Aorta (tissue), 5 donors: ENCODE results near the gene FMNL2. TPM values are rescaled to one million over a fixed set of nuclear protein-coding genes. Genes with fewer than 3 reads are reported as not detected.
A peak's percentile ranks its signal among the peaks of the same experiment; 100 is the strongest.

ENCODE experiments used
- ATAC-seq: fragments of 200-7000 bp; cut with Tn5 transposase; one replicate; pipeline ENCODE4 v1.9.1; 2022; ENCODE audit warnings: moderate library complexity; ENCODE audit not compliant: low FRiP score
- DNase-seq, 2 donors: peaks; one replicate each; pipeline ENCODE4 v3.0.0-alpha.2; 2020
- H3K27ac ChIP-seq, 2 donors: one replicate each; pipeline ENCODE4 v1.5.1; 2013; ENCODE audit warnings: low read length in 2 of 2, mild to moderate bottlenecking in 2 of 2, moderate library complexity in 2 of 2, control low read depth in 1 of 2, inconsistent platforms in 1 of 2, low read depth in 1 of 2
- H3K27me3 ChIP-seq, 2 donors: one replicate each; pipeline ENCODE4 v1.6.1; 2013; ENCODE audit warnings: control low read depth in 1 of 2, low read length in 1 of 2, mild to moderate bottlenecking in 1 of 2, moderate library complexity in 1 of 2; ENCODE audit not compliant: insufficient read depth in 2 of 2, control insufficient read depth in 1 of 2
- H3K36me3 ChIP-seq, 2 donors: one replicate each; pipeline ENCODE4 v1.6.1; 2013; ENCODE audit warnings: control low read depth in 1 of 2, low read length in 1 of 2, mild to moderate bottlenecking in 1 of 2; ENCODE audit not compliant: insufficient read depth in 2 of 2, control insufficient read depth in 1 of 2
- H3K4me1 ChIP-seq, 2 donors: one replicate each; pipeline ENCODE4 v1.6.1; 2013; ENCODE audit warnings: low read length in 2 of 2, control low read depth in 1 of 2, mild to moderate bottlenecking in 1 of 2, moderate library complexity in 1 of 2; ENCODE audit not compliant: insufficient read depth in 2 of 2, control insufficient read depth in 1 of 2
- H3K4me3 ChIP-seq, 2 donors: one replicate each; pipeline ENCODE4 v1.5.1; 2013; ENCODE audit warnings: low read length in 2 of 2, control low read depth in 1 of 2, mild to moderate bottlenecking in 1 of 2
- H3K9me3 ChIP-seq: one replicate; pipeline ENCODE4 v1.6.1; 2013; ENCODE audit warnings: mild to moderate bottlenecking, low read length; ENCODE audit not compliant: control insufficient read depth
- WGBS, 2 donors: extraction: QIAGEN DNeasy Blood & Tissue Kit; methylation state at CpG; one replicate each; pipeline ENCODE4 v1.1.7; 2013; 5-methylcytosine and 5-hydroxymethylcytosine counted together
- intact Hi-C, 2 donors: fragments of 100-400 bp; cut with DNase I; formaldehyde crosslinking; loops; one replicate each; pipeline versions ENCODE4 v1.14.2 to v1.15.0; 2022
- polyA plus RNA-seq, 2 donors: library from polyadenylated mRNA; stranded (reverse); fragments of 200-250 nt; gene quantifications; one replicate each; pipeline ENCODE4 v1.2.3, GENCODE V29; 2013
- total RNA-seq, 2 donors: library from RNA; stranded (reverse); fragmentation: NEBNext Ultra II Directional; extraction: Animal tissue kit (Norgen Biotek cat#: 25700); gene quantifications; one replicate each; pipeline ENCODE4 v1.2.1, GENCODE V29; 2021
- donor health status: healthy with polysubstance abuse.
- donor health status: Bipolar disorder and iron deficiency.
- donor health status: DM: no; HTN: no; CAD: no.
- donor health status: DM: no; HTN: no; CAD: no.
- donor health status: DM: yes; HTN: yes; CAD: no.

FMNL2 gene
- total and polyA plus RNA-seq, 4 donors = 10.7 to 55.1 (median 33.7) TPM

DNA sequence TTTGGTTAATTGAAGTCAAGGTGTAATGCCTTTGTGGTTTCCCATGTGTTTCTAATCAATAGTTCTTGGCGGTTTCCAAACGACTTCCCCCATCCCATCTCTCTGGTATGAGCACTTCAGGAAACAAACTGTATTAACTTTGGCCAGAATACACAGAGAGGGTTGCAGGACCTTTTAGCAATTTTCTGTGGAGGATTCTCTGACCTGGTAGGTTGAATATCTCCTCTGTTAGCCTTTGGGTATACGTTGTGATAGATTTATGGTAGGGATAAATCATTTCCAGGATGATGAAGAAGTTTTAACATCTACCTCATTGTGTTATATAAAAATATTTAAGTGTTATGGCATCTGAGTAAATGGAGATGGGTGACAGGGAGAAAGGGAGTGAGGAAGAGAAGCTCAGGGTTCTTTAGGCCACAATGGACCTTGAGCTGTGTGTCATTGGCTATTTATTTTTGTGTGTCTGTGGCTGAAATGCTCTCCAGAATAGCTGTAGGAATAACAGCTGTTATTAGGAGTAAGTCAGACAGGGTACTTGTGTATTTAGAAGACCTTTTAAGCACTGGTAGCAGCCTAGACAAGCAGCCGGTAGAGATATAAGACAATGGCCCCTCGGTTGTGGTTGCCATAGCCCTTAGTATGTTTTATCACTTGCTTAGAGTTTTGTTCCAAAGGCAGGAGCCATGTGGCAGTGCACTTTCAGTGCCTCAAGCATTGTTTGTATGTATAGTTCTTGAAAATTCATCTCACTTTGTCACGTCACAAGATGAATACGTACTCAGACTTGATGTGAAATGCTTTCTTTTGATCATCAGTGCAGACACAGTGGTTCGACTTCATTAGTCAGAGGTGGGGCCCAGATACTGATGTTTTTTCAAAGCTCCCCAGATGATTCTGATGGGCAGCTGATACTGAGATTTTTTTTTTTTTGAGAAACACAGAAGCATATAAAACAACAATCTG is 91.1 kb downstream of the FMNL2 start:
- intact Hi-C loops = loop anchor here in 1 of 2 donors (10.0 kb wide), 1 partner anchor 69 kb away; no protein-coding TSS in a partner anchor
- H3K4me1 ChIP-seq = peaks cover 2 to 9% of the 10 kb centered on the region in 2 donors
- WGBS, 2 donors = 85 to 87% methylated on average over 8 of the region's 8 CpGs
- ATAC-seq (no peak), DNase-seq (no peak)
- no peaks in the 10 kb centered on the region for H3K9me3 ChIP-seq
- H3K4me3 ChIP-seq = no peak overlapping the region
- H3K27me3 ChIP-seq = no peaks in the 10 kb centered on the region
- no peaks in the 10 kb centered on the region for H3K36me3 ChIP-seq
- H3K27ac ChIP-seq = no peak overlapping the region

DNA sequence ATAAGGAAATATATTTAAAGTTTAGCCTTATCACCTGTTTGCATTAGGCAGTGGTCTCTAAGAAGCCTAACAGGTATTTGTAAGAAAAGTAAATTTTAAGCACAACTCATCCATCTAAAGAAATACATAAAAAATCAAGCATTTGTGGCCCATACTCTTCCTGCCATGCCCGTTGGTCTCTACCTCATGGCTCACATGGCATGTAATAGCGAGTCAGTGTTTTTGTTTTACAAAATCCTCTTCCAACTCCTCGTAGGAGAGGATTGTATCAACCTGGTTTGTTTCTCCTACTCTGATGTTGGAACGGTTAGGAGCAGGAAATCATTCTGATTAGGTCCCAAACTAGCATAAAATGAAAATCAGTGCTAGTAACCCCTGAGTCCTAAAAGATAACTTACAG is 91.8 kb downstream of the FMNL2 start:
- Histone ChIP-seq H3K36me3 (no peaks in the 10 kb centered on the region), H3K9me3 (no peaks in the 10 kb centered on the region), H3K4me1 (peaks cover 1 to 4% of the 10 kb centered on the region in 2 donors), H3K27me3 (no peaks in the 10 kb centered on the region), H3K4me3 (no peak overlapping the region), H3K27ac (no peak overlapping the region)
- no peak for DNase-seq
- ATAC-seq = no peak
- WGBS, 2 donors = 84% methylated on average over 4 of the region's 4 CpGs
- intact Hi-C loops = loop anchor here in 1 of 2 donors (10.0 kb wide), 1 partner anchor 68 kb away; no protein-coding TSS in a partner anchor

DNA sequence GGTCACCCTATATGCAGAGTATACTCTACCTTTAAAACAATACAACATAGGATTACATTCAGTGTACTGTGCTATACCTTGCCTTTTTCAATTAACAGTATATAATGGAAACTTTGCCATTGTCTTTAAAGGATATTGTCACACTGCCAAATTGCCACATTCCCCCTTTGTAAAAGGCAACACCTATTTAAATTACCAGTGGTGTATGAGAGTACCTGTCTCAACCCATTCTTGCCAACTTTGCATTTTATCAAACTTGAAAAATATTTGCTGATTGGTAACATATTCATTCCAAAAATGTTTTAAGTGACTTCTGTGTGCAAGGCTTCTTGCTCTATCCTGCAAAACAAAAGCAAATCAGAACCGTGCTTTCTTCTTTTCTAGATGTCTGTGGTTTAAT is 92.9 kb downstream of the FMNL2 start:
- no peak overlapping the region for H3K27ac ChIP-seq
- H3K4me3 ChIP-seq = no peak overlapping the region
- H3K9me3 ChIP-seq = no peaks in the 10 kb centered on the region
- DNase-seq = no peak
- no peaks in the 10 kb centered on the region for H3K36me3 ChIP-seq
- no peaks in the 10 kb centered on the region for H3K27me3 ChIP-seq
- 58 to 74% methylated on average over 1 of the region's 1 CpG for WGBS, 2 donors
- peaks cover 2 to 3% of the 10 kb centered on the region in 2 donors for H3K4me1 ChIP-seq
- intact Hi-C loops = loop anchor here in 1 of 2 donors (10.0 kb wide), 1 partner anchor 67 kb away; no protein-coding TSS in a partner anchor
- no peak for ATAC-seq

DNA sequence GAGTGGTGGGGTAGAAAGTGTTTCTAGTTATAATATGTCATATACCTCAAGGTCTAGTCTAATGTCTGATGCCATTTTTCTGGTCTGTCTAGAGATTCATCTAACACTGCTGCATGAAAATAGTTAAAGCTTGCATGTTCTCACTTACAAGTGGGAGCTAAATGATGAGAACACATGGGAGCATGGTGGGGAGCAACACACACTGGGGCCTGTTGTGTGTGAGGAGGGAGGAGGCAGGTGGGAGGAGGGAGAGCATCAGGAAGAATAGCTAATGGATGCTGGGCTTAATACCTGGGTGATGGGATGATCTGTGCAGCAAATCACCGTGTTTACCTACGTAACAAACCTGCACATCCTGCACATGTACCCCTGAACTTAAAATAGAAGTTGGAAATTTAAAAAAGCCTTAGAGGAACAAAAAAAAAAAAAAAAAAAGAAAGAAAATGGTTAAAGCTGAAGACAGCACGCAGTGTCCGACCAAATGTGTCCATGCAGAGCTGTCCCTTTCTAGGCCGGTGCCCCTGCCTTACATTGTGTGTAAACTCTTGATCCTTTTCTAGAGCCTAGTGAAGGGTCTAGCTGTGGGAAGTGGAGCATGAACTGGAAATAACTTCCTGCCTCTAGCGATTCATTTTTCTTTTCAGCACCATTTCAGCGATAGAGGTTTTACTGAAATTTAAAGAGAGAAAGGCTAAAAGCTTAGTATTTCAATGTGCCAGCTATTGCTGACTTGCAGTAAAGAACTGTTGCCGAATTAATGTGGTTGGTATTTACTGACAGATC is 94.0 kb downstream of the FMNL2 start:
- Histone ChIP-seq H3K4me3 (no peak overlapping the region), H3K4me1 (peaks cover 2 to 3% of the 10 kb centered on the region in 2 donors), H3K27ac (no peak overlapping the region), H3K27me3 (no peaks in the 10 kb centered on the region), H3K9me3 (no peaks in the 10 kb centered on the region), H3K36me3 (no peaks in the 10 kb centered on the region)
- no peak for DNase-seq
- no peak for ATAC-seq
- intact Hi-C loops = loop anchor here in 1 of 2 donors (10.0 kb wide), 1 partner anchor 66 kb away; no protein-coding TSS in a partner anchor
- 58 to 65% methylated on average over 8 of the region's 8 CpGs for WGBS, 2 donors

DNA sequence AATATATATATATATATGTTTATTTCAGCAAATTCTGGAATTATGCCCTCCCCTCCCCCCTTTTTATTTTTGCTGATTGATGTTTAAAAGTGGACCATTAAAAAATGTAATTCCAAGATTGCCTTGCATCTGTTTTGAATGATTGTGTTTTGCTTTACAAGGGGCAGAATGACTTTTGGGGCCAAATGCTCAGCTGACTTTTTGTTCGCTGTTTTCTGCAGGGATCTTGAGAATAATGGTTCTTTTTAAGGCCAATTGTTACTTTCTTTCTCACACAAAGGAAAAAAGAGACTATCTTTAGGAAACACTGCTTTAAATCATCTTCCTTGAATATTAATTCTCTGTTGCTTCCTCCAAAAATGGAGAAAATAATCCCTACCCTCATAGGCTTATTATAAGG is 95.9 kb downstream of the FMNL2 start:
- Histone ChIP-seq H3K9me3 (no peaks in the 10 kb centered on the region), H3K27me3 (no peaks in the 10 kb centered on the region), H3K4me1 (peaks cover 2 to 3% of the 10 kb centered on the region in 2 donors), H3K27ac (no peak overlapping the region), H3K36me3 (no peaks in the 10 kb centered on the region), H3K4me3 (no peak overlapping the region)
- ATAC-seq (no peak), DNase-seq (no peak)
- 94 to 100% methylated on average over 1 of the region's 1 CpG for WGBS, 2 donors
- intact Hi-C loops = no loop called here

DNA sequence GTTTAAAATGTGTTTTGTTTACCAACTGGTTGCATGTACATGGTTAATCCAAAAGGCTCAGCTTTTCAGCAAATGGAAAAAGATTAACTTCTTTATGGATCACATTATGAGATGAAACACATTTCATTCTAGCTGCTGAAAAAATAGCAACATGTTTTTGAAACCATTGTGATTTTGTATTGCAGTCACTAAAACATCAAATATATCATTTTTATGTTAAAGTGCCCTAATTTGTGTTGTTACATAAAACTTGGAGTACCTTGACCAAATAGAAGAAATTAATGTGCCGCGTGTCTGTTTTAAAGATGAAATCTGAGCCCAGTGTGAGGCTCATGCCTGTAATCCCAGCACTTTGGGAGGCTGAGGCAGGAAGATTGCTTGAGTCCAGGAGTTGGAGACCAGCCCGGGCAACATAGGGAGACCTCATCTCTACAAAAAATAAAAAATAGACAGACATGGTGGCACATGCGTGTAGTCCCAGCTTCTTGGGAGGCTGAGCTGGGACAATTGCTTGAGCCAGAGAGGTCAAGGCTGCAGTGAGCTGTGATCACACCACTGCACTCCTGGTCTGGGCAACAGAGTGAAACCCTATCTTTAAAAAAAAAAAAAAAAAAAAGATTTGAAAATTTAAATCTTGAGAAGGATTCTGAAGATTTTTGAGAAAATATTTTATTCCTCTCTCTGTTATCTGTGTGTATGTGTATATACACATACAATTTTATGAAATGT is 96.6 kb downstream of the FMNL2 start:
- Histone ChIP-seq H3K4me3 (no peak overlapping the region), H3K9me3 (no peaks in the 10 kb centered on the region), H3K36me3 (no peaks in the 10 kb centered on the region), H3K4me1 (peaks cover 4 to 6% of the 10 kb centered on the region in 2 donors), H3K27me3 (no peaks in the 10 kb centered on the region), H3K27ac (no peak overlapping the region)
- no peak for ATAC-seq
- WGBS, 2 donors = 92 to 94% methylated on average over 4 of the region's 4 CpGs
- DNase-seq = no peak
- intact Hi-C loops = no loop called here

DNA sequence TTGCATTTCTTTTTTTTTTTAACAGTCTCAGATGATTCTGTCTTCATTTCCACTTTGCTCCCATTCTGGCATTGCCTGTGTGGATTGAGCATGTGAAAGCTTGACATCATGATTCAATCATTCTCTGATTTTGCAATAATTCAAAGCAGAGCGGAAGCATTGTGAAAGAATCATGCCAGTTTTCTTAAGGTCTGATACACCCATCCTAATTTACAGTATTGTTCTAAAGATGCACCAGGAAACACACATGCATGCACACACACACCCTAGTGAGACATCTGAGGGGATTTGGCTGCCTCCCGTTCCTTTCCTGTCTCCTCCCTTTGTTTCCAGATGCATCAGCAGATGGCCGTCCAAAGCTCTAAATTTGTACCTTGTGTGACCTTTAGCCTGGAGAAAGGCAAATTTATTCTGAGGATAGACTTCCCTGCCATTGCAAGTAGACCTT is 97.3 kb downstream of the FMNL2 start:
- 73 to 78% methylated on average over 3 of the region's 3 CpGs for WGBS, 2 donors
- DNase-seq (no peak), ATAC-seq (peak; percentile 56)
- Histone ChIP-seq H3K4me3 (no peak overlapping the region), H3K9me3 (no peaks in the 10 kb centered on the region), H3K27me3 (no peaks in the 10 kb centered on the region), H3K27ac (no peak overlapping the region), H3K4me1 (peaks cover 4 to 6% of the 10 kb centered on the region in 2 donors), H3K36me3 (no peaks in the 10 kb centered on the region)
- intact Hi-C loops = no loop called here

DNA sequence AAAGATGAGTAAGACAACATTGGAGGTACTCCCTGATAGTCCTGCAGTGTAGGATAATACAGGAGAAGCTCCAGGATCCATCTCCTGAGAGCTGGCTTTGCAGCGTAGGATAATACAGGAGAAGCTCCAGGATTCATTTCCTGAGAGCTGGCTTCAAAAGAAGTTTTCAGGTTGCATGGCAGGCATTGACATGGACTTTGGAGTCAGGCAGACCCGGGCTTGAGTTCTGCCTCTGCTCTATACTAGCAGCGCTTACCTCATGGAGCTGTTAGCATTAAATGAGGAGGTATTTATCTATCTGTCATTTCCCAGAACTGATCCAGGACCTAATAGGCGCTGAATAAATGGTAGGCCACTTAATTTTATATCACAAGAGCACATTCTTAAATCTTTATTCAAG is 97.8 kb downstream of the FMNL2 start:
- no peaks in the 10 kb centered on the region for H3K27me3 ChIP-seq
- no peaks in the 10 kb centered on the region for H3K9me3 ChIP-seq
- no peaks in the 10 kb centered on the region for H3K36me3 ChIP-seq
- no peak for ATAC-seq
- peaks cover 4 to 6% of the 10 kb centered on the region in 2 donors for H3K4me1 ChIP-seq
- intact Hi-C loops = no loop called here
- whole genome bisulfite sequencing, 2 donors = 94 to 99% methylated on average over 4 of the region's 4 CpGs
- H3K4me3 ChIP-seq = no peak overlapping the region
- no peak for DNase-seq
- H3K27ac ChIP-seq = peak overlapping the region in 1 of 2 donors; percentile 28
